RWPE1 (cell line): ENCODE results near the gene NT5C2.
"Not testable (repeated sequence)": the region's sequence is repeated elsewhere in the genome, so short reads cannot be mapped to it uniquely, and the experiment has no call there.

Source experiments
- CTCF ChIA-PET: fragments of 350-600 bp; sonication (Branson Sonifier 250); formaldehyde crosslinking; extraction: SDS; loops from one replicate; lab custom pipeline; 2021; lab: Yijun Ruan, JAX
- POLR2A ChIA-PET: fragments of 400-600 bp; formaldehyde crosslinking; extraction: SDS; loops from one replicate; lab custom pipeline; 2020; ENCODE audit warnings: antibody characterized with exemption; ENCODE audit not compliant: low non-redundant PET; lab: Yijun Ruan, JAX
- DNase-seq: peaks from one replicate; pipeline ENCODE4 v3.0.0; 2012; ENCODE audit warnings: low spot score
- H3K27ac ChIP-seq: fragments of 450-650 bp; 2 replicates; pipeline ENCODE4 v1.5.1; 2017
- CTCF ChIP-seq: fragments of 450-650 bp; conservative IDR thresholded peaks from 2 replicates; pipeline ENCODE4 v1.5.1; 2017; ENCODE audit warnings: low read depth, mild to moderate bottlenecking

NT5C2 gene

GRCh38 chr10:103067484-103067883, 125.6 kb downstream of the NT5C2 start:
- CTCF ChIA-PET, result interaction anchor here (1.0 to 12.4 kb wide), 2 partner anchors 12 to 150 kb away, joined by 3 to 86 read pairs; partner anchors contain the start of gene CNNM2
- no peak for TF ChIP-seq CTCF
- no peak overlapping the region for H3K27ac ChIP-seq
- DNase-seq, result no peak
- POLR2A ChIA-PET, result no interaction called here

- H3K27ac ChIP-seq, POLR2A ChIA-PET, DNase-seq: not testable (repeated sequence)
- CTCF ChIA-PET, result interaction anchor here (0.6 to 12.4 kb wide), 3 partner anchors 12 to 149 kb away, joined by 3 to 86 read pairs (median 5); partner anchors contain the start of gene CNNM2
Measured at GRCh38 chr10:103067099-103067477, 126.0 kb downstream of the NT5C2 start.

GRCh38 chr10:103066141-103067098, 126.7 kb downstream of the NT5C2 start:
- no peak for TF ChIP-seq CTCF
- no peak for DNase-seq
- ChIA-PET CTCF (interaction anchor here (0.6 to 12.4 kb wide), 6 partner anchors 11 to 200 kb away, joined by 3 to 86 read pairs (median 5); partner anchors contain the start of gene CNNM2), POLR2A (no interaction called here)
- H3K27ac ChIP-seq, result no peak overlapping the region

GRCh38 chr10:103064956-103065355, 128.1 kb downstream of the NT5C2 start:
- ChIA-PET CTCF (interaction anchor here (12.4 kb wide), 1 partner anchor 147 kb away, joined by 86 read pairs; the partner anchor contains the start of gene CNNM2), POLR2A (no interaction called here)
- no peak for DNase-seq
- no peak overlapping the region for H3K27ac ChIP-seq
- no peak for TF ChIP-seq CTCF

- no peak for TF ChIP-seq CTCF
- POLR2A ChIA-PET, result no interaction called here
- no peak for DNase-seq
- CTCF ChIA-PET, result interaction anchor here (0.8 to 12.4 kb wide), 2 partner anchors 145 to 228 kb away, joined by 3 to 86 read pairs; partner anchors contain the start of gene CNNM2
- H3K27ac ChIP-seq, result no peak overlapping the region
Measured at GRCh38 chr10:103062854-103063590, 130.1 kb downstream of the NT5C2 start.

- DNase-seq, result no peak
- H3K27ac ChIP-seq, result no peak overlapping the region
- CTCF ChIA-PET, result no interaction called here
- no peak for TF ChIP-seq CTCF
- POLR2A ChIA-PET, result no interaction called here
Measured at GRCh38 chr10:103060575-103060974, 132.5 kb downstream of the NT5C2 start.
